Measurements from ENCODE around the gene DDX42. TPM values are rescaled to one million over a fixed set of nuclear protein-coding genes. Genes with fewer than 3 reads are reported as not detected.
"Not testable (repeated sequence)": the region's sequence is repeated elsewhere in the genome, so short reads cannot be mapped to it uniquely, and the experiment has no call there.

Gene DDX42
- total and polyA plus RNA-seq, 2 experiments from 2014 or later: 37.2 to 52.6 TPM

GRCh38 chr17:63840591-63841349 lies 66.8 kb downstream of the DDX42 start:
- H3K27me3 ChIP-seq (replicated peaks; ENCODE audit: insufficient read depth): no peaks in the 10 kb centered on the region
- peak overlapping the region; percentile 79 for H3K4me2 ChIP-seq (ENCODE audit: unreplicated experiment)
- H3K27ac ChIP-seq: peak overlapping the region; percentile 69
- WGBS, 2 experiments (ENCODE audit: low coverage in 1 of 2, low lambda C conversion rate in 2 of 2, missing lambda C conversion rate in 2 of 2): 9 to 13% methylated on average over 4 of the region's 4 CpGs
- H3K9me2 ChIP-seq (ENCODE audit: insufficient read depth): no peaks in the 10 kb centered on the region
- H4K20me1 ChIP-seq (ENCODE audit: insufficient read depth): no peaks in the 10 kb centered on the region
- TF ChIP-seq EZH2phosphoT487 (IDR thresholded peaks at IDR 0.05; ENCODE audit: insufficient read depth, low read depth) (no peak), EZH2 (IDR thresholded peaks at IDR 0.05; ENCODE audit: insufficient read depth, poor library complexity, severe bottlenecking) (no peak)
- peaks cover 65% of the 10 kb centered on the region for H3K79me2 ChIP-seq (ENCODE audit: insufficient read depth)
- DNase-seq: peak; percentile 34
- H3F3A ChIP-seq (ENCODE audit: insufficient read depth): peaks cover 32% of the 10 kb centered on the region
- peak overlapping the region; percentile 80 for H3K4me3 ChIP-seq
- in situ Hi-C loops (cut with MboI): no loop called here
- H2AFZ ChIP-seq: peak overlapping the region; percentile 73; the same call in 1 of the 2 replicates
- peak overlapping the region; percentile 89 for H3K9ac ChIP-seq
- peaks cover 38% of the 10 kb centered on the region for H3K4me1 ChIP-seq (ENCODE audit: insufficient read depth)
- H3K36me3 ChIP-seq (ENCODE audit: low read depth): no peaks in the 10 kb centered on the region
- H3K9me3 ChIP-seq (ENCODE audit: low read depth): no peaks in the 10 kb centered on the region

- H3K9me3 ChIP-seq (ENCODE audit: low read depth): no peaks in the 10 kb centered on the region
- H3K9ac ChIP-seq: peak overlapping the region; percentile 89
- in situ Hi-C loops (cut with MboI): no loop called here
- peaks cover 30% of the 10 kb centered on the region for H3F3A ChIP-seq (ENCODE audit: insufficient read depth)
- no peaks in the 10 kb centered on the region for H3K36me3 ChIP-seq (ENCODE audit: low read depth)
- peak overlapping the region; percentile 80 for H3K4me3 ChIP-seq
- 2% methylated on average over 25 of the region's 26 CpGs for WGBS, 2 experiments (ENCODE audit: low coverage in 1 of 2, low lambda C conversion rate in 2 of 2, missing lambda C conversion rate in 2 of 2)
- TF ChIP-seq EZH2 (IDR thresholded peaks at IDR 0.05; ENCODE audit: insufficient read depth, poor library complexity, severe bottlenecking) (no peak), EZH2phosphoT487 (IDR thresholded peaks at IDR 0.05; ENCODE audit: insufficient read depth, low read depth) (no peak)
- H4K20me1 ChIP-seq (ENCODE audit: insufficient read depth): no peaks in the 10 kb centered on the region
- H3K4me2 ChIP-seq (ENCODE audit: unreplicated experiment): peak overlapping the region; percentile 79
- no peaks in the 10 kb centered on the region for H3K9me2 ChIP-seq (ENCODE audit: insufficient read depth)
- H3K27me3 ChIP-seq (replicated peaks; ENCODE audit: insufficient read depth): no peaks in the 10 kb centered on the region
- peak; percentile 72 for DNase-seq
- peak overlapping the region; percentile 73 for H2AFZ ChIP-seq
- peaks cover 38% of the 10 kb centered on the region for H3K4me1 ChIP-seq (ENCODE audit: insufficient read depth)
- H3K79me2 ChIP-seq (ENCODE audit: insufficient read depth): peaks cover 57% of the 10 kb centered on the region
- peak overlapping the region; percentile 69 for H3K27ac ChIP-seq
Observed at GRCh38 chr17:63841350-63842172, 67.6 kb downstream of the DDX42 start.

GRCh38 chr17:63842173-63842539 lies 68.2 kb downstream of the DDX42 start:
- peaks cover 51% of the 10 kb centered on the region for H3K79me2 ChIP-seq (ENCODE audit: insufficient read depth)

GRCh38 chr17:63842540-63843386 lies 68.8 kb downstream of the DDX42 start, which contains the start of gene SMARCD2:
Gene SMARCD2, minus strand, starts transcription at chr17:63842685. Its CDS starts 11 bp downstream, at chr17:63842674.
- no peaks in the 10 kb centered on the region for H3K36me3 ChIP-seq (ENCODE audit: low read depth)
- H3K27ac ChIP-seq: peak within 1 kb of the TSS; percentile 81
- 1% methylated on average over 69 to 91 of the region's 92 CpGs for WGBS, 2 experiments (ENCODE audit: low coverage in 1 of 2, low lambda C conversion rate in 2 of 2, missing lambda C conversion rate in 2 of 2)
- H4K20me1 ChIP-seq (ENCODE audit: insufficient read depth): no peaks in the 10 kb centered on the region
- no peaks in the 10 kb centered on the region for H3K9me3 ChIP-seq (ENCODE audit: low read depth)
- H3K27me3 ChIP-seq (replicated peaks; ENCODE audit: insufficient read depth): no peaks in the 10 kb centered on the region
- peaks cover 45% of the 10 kb centered on the region for H3K79me2 ChIP-seq (ENCODE audit: insufficient read depth)
- peak within 1 kb of the TSS; percentile 81 for H3K4me2 ChIP-seq (ENCODE audit: unreplicated experiment)
- peaks cover 30% of the 10 kb centered on the region for H3F3A ChIP-seq (ENCODE audit: insufficient read depth)
- peak within 1 kb of the TSS; percentile 86 for H2AFZ ChIP-seq
- peak within 1 kb of the TSS; percentile 80 for H3K4me3 ChIP-seq
- peaks cover 38% of the 10 kb centered on the region for H3K4me1 ChIP-seq (ENCODE audit: insufficient read depth)
- H3K9ac ChIP-seq: peak within 1 kb of the TSS; percentile 89
- in situ Hi-C loops (cut with MboI): no loop called here
- no peaks in the 10 kb centered on the region for H3K9me2 ChIP-seq (ENCODE audit: insufficient read depth)
- DNase-seq: peak; percentile 99
- no peak for TF ChIP-seq EZH2phosphoT487 (IDR thresholded peaks at IDR 0.05; ENCODE audit: insufficient read depth, low read depth)
- TF ChIP-seq EZH2 (IDR thresholded peaks at IDR 0.05; ENCODE audit: insufficient read depth, poor library complexity, severe bottlenecking): no peak

More at GRCh38 chr17:63842173-63842539, 68.2 kb downstream of the DDX42 start:
- Histone ChIP-seq H3K27me3 (replicated peaks; ENCODE audit: insufficient read depth) (no peaks in the 10 kb centered on the region), H3K9me2 (ENCODE audit: insufficient read depth) (no peaks in the 10 kb centered on the region), H3K36me3 (ENCODE audit: low read depth) (no peaks in the 10 kb centered on the region), H3K4me1 (ENCODE audit: insufficient read depth) (peaks cover 38% of the 10 kb centered on the region), H3K9ac (peak overlapping the region; percentile 89), H3K4me3 (peak overlapping the region; percentile 80), H3K4me2 (ENCODE audit: unreplicated experiment) (peak overlapping the region; percentile 79), H3K9me3 (ENCODE audit: low read depth) (no peaks in the 10 kb centered on the region), H3F3A (ENCODE audit: insufficient read depth) (peaks cover 30% of the 10 kb centered on the region), H2AFZ (peak overlapping the region; percentile 73), H3K27ac (peak overlapping the region; percentile 69), H4K20me1 (ENCODE audit: insufficient read depth) (no peaks in the 10 kb centered on the region)
- in situ Hi-C loops (cut with MboI): no loop called here
- no peak for DNase-seq
- WGBS, 2 experiments (ENCODE audit: low coverage in 1 of 2, low lambda C conversion rate in 2 of 2, missing lambda C conversion rate in 2 of 2): 0 to 1% methylated on average over 17 to 36 of the region's 36 CpGs
- no peak for TF ChIP-seq EZH2phosphoT487 (IDR thresholded peaks at IDR 0.05; ENCODE audit: insufficient read depth, low read depth)
- no peak for TF ChIP-seq EZH2 (IDR thresholded peaks at IDR 0.05; ENCODE audit: insufficient read depth, poor library complexity, severe bottlenecking)

- in situ Hi-C loops (cut with MboI); H3K9me3 ChIP-seq (ENCODE audit: low read depth); H4K20me1 ChIP-seq (ENCODE audit: insufficient read depth); H3K27me3 ChIP-seq (replicated peaks; ENCODE audit: insufficient read depth); H3K36me3 ChIP-seq (ENCODE audit: low read depth); H3K9me2 ChIP-seq (ENCODE audit: insufficient read depth): not testable (repeated sequence)
- peak overlapping the region; percentile 86 for H2AFZ ChIP-seq
- H3K4me2 ChIP-seq (ENCODE audit: unreplicated experiment): peak overlapping the region; percentile 81
- H3K4me1 ChIP-seq (ENCODE audit: insufficient read depth): peaks cover 36% of the 10 kb centered on the region
- H3K9ac ChIP-seq: peak overlapping the region; percentile 77
- 1 to 2% methylated on average over 19 of the region's 19 CpGs for WGBS, 2 experiments (ENCODE audit: low coverage in 1 of 2, low lambda C conversion rate in 2 of 2, missing lambda C conversion rate in 2 of 2)
- peak; percentile 85 for DNase-seq
- H3K4me3 ChIP-seq: peak overlapping the region; percentile 80
- H3K79me2 ChIP-seq (ENCODE audit: insufficient read depth): peaks cover 38% of the 10 kb centered on the region
- peaks cover 30% of the 10 kb centered on the region for H3F3A ChIP-seq (ENCODE audit: insufficient read depth)
- H3K27ac ChIP-seq: peak overlapping the region; percentile 81
Observed at GRCh38 chr17:63843387-63843888, 69.5 kb downstream of the DDX42 start.

Data from GM23248 (cell line).